GM21526 (cell line): Measurements from ENCODE around the gene TK1.

Experiments used
- ATAC-seq: cut with Tn5 transposase; IDR thresholded peaks from one replicate; pipeline ENCODE4 v1.9.1; 2021; ENCODE audit warnings: moderate library complexity; ENCODE audit not compliant: unreplicated experiment, low FRiP score

Gene TK1

GRCh38 chr17:78125138-78125913, 61.5 kb downstream of the TK1 start:
- ATAC-seq = no peak

- ATAC-seq = no peak
These were observed 62.1 kb downstream of the TK1 start for GRCh38 chr17:78124836-78125137.
